Activated CD8-positive, alpha-beta T cell treated with anti-CD3 and anti-CD28 coated beads, Interleukin-2, amount 10 ng/mL, durations not matched to agents 7 days and 5 days (primary cell): ENCODE data around the gene ALCAM. TPM values are rescaled to one million over a fixed set of nuclear protein-coding genes. Genes with fewer than 3 reads are reported as not detected.

ENCODE experiments used
- ATAC-seq: fragments of 150-1000 bp; cut with Tn5 transposase; one replicate; pipeline ENCODE4 v1.10.0; 2021; ENCODE audit warnings: moderate library complexity
- CTCF ChIA-PET: fragments of 350-600 bp; sonication (Branson Sonifier 250); formaldehyde crosslinking; loops from one replicate; lab custom pipeline; 2021; ENCODE audit warnings: antibody characterized with exemption; lab: Charles Lee
- POLR2A ChIA-PET: fragments of 350-600 bp; sonication (Branson Sonifier 250); formaldehyde crosslinking; loops from one replicate; lab custom pipeline; 2021; ENCODE audit warnings: antibody characterized with exemption; lab: Charles Lee
- DNase-seq: peaks from one replicate; pipeline ENCODE4 v3.0.0-alpha.2; 2020
- H3K27ac Mint-ChIP-seq: one replicate; pipeline ENCODE4 v1.8.0; 2021; ENCODE audit warnings: mild to moderate bottlenecking, mixed read lengths
- H3K27me3 Mint-ChIP-seq: one replicate; pipeline ENCODE4 v1.8.0; 2021; ENCODE audit warnings: low read depth, mixed read lengths
- H3K36me3 Mint-ChIP-seq: one replicate; pipeline ENCODE4 v1.8.0; 2021; ENCODE audit warnings: low read depth, mixed read lengths
- H3K4me1 Mint-ChIP-seq: one replicate; pipeline ENCODE4 v1.8.0; 2021; ENCODE audit warnings: low read depth, mixed read lengths
- H3K4me3 Mint-ChIP-seq: one replicate; pipeline ENCODE4 v1.8.0; 2021; ENCODE audit warnings: mild to moderate bottlenecking, mixed read lengths
- H3K9me3 Mint-ChIP-seq: one replicate; pipeline ENCODE4 v1.8.0; 2022; ENCODE audit warnings: mixed read lengths; ENCODE audit not compliant: insufficient read depth
- total RNA-seq, 2 experiments: library from RNA; stranded (reverse); gene quantifications; one replicate each; pipeline ENCODE4 v1.2.3, GENCODE V29; 2021

ALCAM gene
- total RNA-seq, 2 experiments from 2014 or later, result 5.1 to 5.4 TPM

DNA sequence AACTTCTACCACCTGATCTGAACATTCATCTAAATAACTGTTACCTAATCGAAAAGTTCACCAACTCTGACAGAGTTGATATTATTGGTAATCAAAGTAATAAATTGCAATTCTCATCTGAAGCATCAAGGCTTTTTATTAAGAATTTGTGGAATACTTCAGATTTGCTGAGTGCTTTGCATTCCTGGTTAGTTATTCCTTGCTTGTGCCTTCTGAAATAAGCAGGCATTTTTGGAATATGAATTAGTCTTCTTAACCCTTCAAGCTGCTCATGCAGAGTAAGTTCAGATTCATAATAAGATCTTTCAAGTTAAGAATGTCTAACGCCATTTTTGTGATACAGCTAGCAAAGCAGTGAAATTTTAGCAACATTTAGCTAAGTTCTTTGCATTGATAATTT, 188.5 kb downstream of the ALCAM start:
- ChIA-PET POLR2A (no interaction called here), CTCF (no interaction called here)
- DNase-seq (no peak), ATAC-seq (no peak)
- H3K4me3 Mint-ChIP-seq, result no peak overlapping the region
- H3K4me1 Mint-ChIP-seq, result no peaks in the 10 kb centered on the region
- H3K36me3 Mint-ChIP-seq, result peaks cover 3% of the 10 kb centered on the region
- H3K27me3 Mint-ChIP-seq, result no peaks in the 10 kb centered on the region
- H3K27ac Mint-ChIP-seq, result no peak overlapping the region
- H3K9me3 Mint-ChIP-seq, result no peaks in the 10 kb centered on the region

DNA sequence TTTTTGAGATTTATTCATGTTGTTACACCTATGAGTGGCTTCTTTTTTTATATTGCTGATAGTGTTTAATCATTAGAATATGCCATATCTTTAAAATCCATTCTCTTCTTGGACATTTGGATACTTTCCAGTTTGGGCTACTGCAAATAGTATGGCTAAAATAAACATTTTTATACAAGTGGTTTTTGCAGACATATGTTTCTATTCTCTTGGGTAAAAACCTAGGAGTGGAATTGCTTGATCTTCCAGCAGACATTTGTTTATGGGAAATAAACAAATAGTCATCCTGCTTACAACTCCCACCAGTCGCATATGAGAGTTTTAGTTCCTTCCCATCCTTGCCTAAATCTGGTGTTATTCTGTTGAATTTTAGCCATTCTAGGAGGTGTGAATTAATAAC, 193.1 kb downstream of the ALCAM start:
- no peaks in the 10 kb centered on the region for H3K27me3 Mint-ChIP-seq
- no peak overlapping the region for H3K27ac Mint-ChIP-seq
- ChIA-PET CTCF (no interaction called here), POLR2A (no interaction called here)
- H3K4me3 Mint-ChIP-seq, result no peak overlapping the region
- DNase-seq, result no peak
- no peaks in the 10 kb centered on the region for H3K4me1 Mint-ChIP-seq
- H3K9me3 Mint-ChIP-seq, result no peaks in the 10 kb centered on the region
- no peaks in the 10 kb centered on the region for H3K36me3 Mint-ChIP-seq
- no peak for ATAC-seq

DNA sequence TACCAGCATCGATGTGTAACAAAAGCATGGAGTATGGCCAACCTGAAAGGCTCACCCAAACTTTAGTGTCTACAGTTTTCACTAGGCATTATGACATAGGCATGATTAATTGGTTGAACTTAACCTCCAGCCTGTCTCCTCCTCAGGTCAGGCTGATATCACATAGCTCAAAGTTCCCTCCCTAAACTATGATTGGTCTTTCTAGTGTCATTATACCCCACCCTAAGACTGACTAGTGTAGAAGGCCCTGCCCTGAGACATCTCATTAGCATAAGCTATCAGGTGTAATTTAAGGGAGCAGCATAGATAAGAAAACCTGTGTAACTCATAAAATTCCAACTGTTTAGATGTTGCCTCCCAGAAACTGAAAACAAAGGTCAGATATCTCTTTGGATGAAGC, 195.2 kb downstream of the ALCAM start:
- H3K27me3 Mint-ChIP-seq, result no peaks in the 10 kb centered on the region

DNA sequence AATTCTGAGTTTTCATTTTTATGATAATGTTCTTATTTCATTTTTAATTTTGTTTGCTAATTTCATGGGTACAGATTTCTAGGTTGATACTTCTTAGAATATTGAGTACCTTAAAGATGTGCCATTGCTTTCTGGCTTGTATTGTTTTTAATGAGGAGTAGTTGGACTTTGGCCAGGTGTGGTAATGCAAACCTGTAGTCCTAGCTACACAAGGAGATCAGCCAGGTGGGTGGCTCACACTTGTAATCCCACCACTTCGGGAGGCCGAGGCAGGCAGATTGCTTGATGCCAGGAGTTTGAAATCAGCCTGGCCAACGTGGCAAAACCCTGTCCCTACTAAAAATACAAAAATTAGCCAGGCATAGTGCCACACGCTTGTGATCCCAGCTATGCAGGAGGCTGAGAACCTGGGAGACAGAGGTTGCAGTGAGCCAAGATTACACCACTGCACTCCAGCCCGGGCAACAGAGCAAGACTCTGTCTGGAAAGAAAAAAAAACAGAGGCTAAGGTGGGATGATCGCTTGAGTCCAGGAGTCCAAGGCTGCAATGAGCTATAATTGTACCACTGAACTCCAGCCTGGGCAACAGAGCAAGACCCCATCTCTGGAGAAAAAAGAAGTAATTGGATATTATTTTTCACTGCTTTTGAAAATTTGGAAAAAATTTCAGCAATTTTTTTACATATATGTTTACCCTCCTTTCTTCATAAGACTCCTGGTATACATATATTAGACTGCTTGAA, 198.0 kb downstream of the ALCAM start:
- DNase-seq, result no peak
- Mint-ChIP-seq H3K27me3 (no peaks in the 10 kb centered on the region), H3K27ac (no peak overlapping the region), H3K4me1 (no peaks in the 10 kb centered on the region), H3K4me3 (no peak overlapping the region), H3K36me3 (no peaks in the 10 kb centered on the region), H3K9me3 (no peaks in the 10 kb centered on the region)
- no peak for ATAC-seq
- ChIA-PET POLR2A (no interaction called here), CTCF (no interaction called here)

More for the DNA sequence above, 195.2 kb downstream of the ALCAM start:
- Mint-ChIP-seq H3K4me1 (no peaks in the 10 kb centered on the region), H3K4me3 (no peak overlapping the region), H3K9me3 (no peaks in the 10 kb centered on the region), H3K36me3 (no peaks in the 10 kb centered on the region), H3K27ac (no peak overlapping the region)
- no peak for DNase-seq
- ChIA-PET CTCF (no interaction called here), POLR2A (no interaction called here)
- ATAC-seq, result no peak

DNA sequence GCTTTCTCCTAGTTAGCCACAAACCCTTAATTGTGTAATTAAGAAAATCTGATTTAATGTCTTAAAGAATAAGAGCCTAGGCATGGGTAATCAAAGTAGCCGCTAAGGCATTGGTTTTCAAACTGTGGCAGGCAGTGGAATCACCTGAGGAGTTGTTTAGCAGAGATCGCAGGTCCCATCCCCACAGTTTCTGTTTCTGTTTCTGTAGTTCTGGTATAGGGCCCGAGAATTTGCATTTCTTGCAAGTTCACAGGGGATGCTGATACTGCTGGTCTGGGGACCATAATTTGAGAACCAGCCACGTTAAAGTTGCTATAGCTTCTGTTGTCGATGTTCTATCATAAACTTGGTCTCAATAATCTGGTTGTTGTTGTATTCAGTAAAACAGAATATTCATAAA, 204.3 kb downstream of the ALCAM start:
- H3K4me1 Mint-ChIP-seq, result no peaks in the 10 kb centered on the region
- POLR2A ChIA-PET, result no interaction called here
- H3K27ac Mint-ChIP-seq, result no peak overlapping the region
- CTCF ChIA-PET, result no interaction called here
- no peak for DNase-seq
- H3K9me3 Mint-ChIP-seq, result no peaks in the 10 kb centered on the region
- no peaks in the 10 kb centered on the region for H3K36me3 Mint-ChIP-seq
- H3K4me3 Mint-ChIP-seq, result no peak overlapping the region
- ATAC-seq, result no peak
- H3K27me3 Mint-ChIP-seq, result no peaks in the 10 kb centered on the region

DNA sequence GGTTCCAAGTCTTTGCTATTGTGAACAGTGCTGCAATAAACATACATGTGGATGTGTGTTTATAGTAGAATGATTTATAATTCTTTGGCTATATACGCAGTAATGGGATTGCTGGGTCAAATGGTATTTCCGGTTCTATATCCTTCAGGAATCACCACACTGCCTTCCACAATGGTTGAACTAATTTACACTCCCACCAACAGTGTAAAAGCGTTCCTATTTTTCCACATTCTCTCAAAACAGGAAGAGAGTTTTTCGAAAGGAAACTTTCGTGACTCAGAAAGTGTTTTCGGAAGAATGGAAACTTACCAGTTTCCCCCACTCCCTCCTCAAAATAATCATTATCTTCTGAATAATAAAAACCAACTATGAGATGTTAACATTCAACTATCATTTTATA, 205.8 kb downstream of the ALCAM start:
- CTCF ChIA-PET, result no interaction called here
- no peaks in the 10 kb centered on the region for H3K4me1 Mint-ChIP-seq

DNA sequence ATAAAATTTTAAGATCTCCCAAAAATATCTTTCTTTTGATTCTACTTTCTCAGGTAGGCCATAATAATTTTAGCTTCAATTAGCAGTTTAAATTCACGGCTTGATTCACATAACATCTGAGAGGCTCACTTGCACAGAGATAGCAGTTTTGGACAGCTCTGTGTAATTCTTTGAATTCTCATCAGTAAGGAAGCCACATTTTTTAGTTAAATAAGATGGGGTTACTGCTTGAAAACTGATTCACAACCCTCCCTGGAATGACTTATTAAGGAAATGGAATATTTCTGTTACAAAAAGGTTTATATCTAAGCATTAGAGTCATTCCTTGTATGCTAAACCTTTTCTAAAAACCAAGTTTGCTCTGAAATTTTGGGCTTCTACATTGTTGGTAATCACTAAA, 212.7 kb downstream of the ALCAM start:
- H3K27ac Mint-ChIP-seq, result no peak overlapping the region
- no peak for ATAC-seq
- POLR2A ChIA-PET, result no interaction called here

More for the DNA sequence above, 205.8 kb downstream of the ALCAM start:
- POLR2A ChIA-PET, result no interaction called here
- H3K4me3 Mint-ChIP-seq, result no peak overlapping the region
- DNase-seq (no peak), ATAC-seq (no peak)
- H3K27me3 Mint-ChIP-seq, result no peaks in the 10 kb centered on the region
- no peak overlapping the region for H3K27ac Mint-ChIP-seq
- no peaks in the 10 kb centered on the region for H3K9me3 Mint-ChIP-seq
- no peaks in the 10 kb centered on the region for H3K36me3 Mint-ChIP-seq

DNA sequence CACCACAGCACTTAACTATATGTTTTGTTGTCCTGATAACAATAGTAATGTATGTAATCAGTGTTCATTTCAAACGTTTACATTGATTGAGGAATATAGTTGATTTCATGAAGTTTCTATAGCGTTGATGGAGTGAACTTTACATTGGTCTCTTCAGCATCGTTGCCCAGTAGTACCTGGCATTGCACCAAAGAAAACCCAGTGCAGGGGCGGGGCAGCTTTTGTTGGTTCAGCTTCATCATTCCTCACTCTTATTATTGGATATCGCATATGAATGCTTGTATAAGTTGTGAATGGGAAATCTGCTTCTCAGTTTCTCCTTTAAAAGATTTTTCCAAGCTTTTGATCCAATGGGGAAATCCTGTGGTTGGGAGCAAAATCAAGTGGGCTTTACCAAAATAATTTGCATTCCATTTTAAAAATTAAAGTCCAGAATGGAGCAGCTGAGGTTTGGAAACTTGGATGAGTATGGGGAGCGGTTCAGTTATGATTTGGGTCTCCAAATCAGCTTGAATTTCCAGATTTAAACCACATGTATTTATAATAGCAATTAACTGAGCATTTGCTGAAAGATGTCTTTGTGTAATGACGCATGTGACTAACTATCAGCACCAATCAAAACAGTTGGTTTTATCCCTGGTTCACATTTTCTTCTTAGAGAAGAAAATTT, 213.7 kb downstream of the ALCAM start:
- Mint-ChIP-seq H3K36me3 (no peaks in the 10 kb centered on the region), H3K9me3 (no peaks in the 10 kb centered on the region), H3K27me3 (no peaks in the 10 kb centered on the region), H3K4me1 (no peaks in the 10 kb centered on the region), H3K27ac (no peak overlapping the region), H3K4me3 (no peak overlapping the region)
- DNase-seq (no peak), ATAC-seq (no peak)
- ChIA-PET CTCF (no interaction called here), POLR2A (no interaction called here)

More for the DNA sequence above, 212.7 kb downstream of the ALCAM start:
- CTCF ChIA-PET, result no interaction called here
- Mint-ChIP-seq H3K27me3 (no peaks in the 10 kb centered on the region), H3K9me3 (no peaks in the 10 kb centered on the region), H3K4me1 (no peaks in the 10 kb centered on the region), H3K36me3 (no peaks in the 10 kb centered on the region), H3K4me3 (no peak overlapping the region)
- DNase-seq, result no peak

DNA sequence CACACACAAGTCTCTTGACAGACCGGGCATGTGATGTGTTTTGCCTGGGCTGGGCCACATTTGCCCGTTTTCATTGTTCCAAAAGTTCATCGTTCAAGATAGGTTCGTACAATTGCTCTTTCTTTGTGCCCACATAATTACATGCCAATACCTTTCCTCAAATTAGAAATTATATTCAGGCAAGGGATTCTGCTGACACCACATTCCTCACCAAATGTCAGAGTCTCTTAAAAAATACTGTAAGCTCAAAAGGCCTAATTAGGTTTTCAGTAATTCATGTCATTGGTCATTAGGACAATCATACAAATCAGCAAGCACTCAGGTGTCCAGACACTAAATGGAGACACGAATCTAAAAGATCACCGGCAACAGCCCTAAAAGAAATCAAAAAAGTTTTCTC, 215.3 kb downstream of the ALCAM start:
- ATAC-seq (no peak), DNase-seq (no peak)
- no peaks in the 10 kb centered on the region for H3K36me3 Mint-ChIP-seq
- CTCF ChIA-PET, result no interaction called here
- no peak overlapping the region for H3K4me3 Mint-ChIP-seq
- H3K9me3 Mint-ChIP-seq, result no peaks in the 10 kb centered on the region
- no peaks in the 10 kb centered on the region for H3K4me1 Mint-ChIP-seq
- POLR2A ChIA-PET, result no interaction called here
- no peak overlapping the region for H3K27ac Mint-ChIP-seq
- no peaks in the 10 kb centered on the region for H3K27me3 Mint-ChIP-seq

DNA sequence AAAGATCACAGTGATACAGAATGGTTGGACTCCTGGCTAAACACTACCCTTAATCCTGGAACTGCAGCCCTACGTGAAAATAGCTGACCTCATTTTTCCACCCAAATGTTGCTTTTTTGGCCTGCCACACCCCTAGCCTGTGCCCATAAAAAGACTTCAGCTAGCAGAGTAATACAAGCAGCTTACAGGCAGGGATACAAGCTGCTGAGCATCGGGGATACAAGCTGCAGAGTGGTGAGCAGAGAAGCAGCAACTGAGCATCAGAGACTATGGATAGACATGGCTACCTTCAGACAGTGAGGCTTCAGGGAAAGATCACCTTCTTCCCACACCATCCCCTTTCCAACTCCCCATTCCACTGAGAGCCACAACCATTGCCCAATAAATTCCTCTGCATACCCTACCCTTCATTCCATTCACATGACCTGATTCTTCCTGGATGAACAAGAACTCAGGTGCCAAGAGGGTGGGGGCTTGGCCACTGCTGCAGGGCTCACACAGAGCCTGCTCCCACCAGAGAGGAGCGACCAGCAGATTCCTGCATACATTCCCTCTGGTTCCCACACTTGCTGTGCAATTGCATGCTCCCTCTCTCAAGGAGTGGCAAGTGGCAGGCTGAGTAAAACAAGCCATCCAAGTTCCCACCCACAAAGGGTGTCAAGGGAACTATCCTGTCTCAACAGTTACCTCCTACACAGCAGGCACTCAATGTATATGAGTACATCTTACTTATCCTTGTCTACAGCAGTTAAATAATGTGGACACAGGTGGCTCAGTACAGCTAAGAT, 217.5 kb downstream of the ALCAM start:
- no peak overlapping the region for H3K4me3 Mint-ChIP-seq
- CTCF ChIA-PET, result no interaction called here
- H3K36me3 Mint-ChIP-seq, result no peaks in the 10 kb centered on the region
- ATAC-seq (no peak), DNase-seq (no peak)
- H3K27me3 Mint-ChIP-seq, result no peaks in the 10 kb centered on the region
- no peak overlapping the region for H3K27ac Mint-ChIP-seq
- no peaks in the 10 kb centered on the region for H3K4me1 Mint-ChIP-seq
- POLR2A ChIA-PET, result no interaction called here
- H3K9me3 Mint-ChIP-seq, result no peaks in the 10 kb centered on the region

DNA sequence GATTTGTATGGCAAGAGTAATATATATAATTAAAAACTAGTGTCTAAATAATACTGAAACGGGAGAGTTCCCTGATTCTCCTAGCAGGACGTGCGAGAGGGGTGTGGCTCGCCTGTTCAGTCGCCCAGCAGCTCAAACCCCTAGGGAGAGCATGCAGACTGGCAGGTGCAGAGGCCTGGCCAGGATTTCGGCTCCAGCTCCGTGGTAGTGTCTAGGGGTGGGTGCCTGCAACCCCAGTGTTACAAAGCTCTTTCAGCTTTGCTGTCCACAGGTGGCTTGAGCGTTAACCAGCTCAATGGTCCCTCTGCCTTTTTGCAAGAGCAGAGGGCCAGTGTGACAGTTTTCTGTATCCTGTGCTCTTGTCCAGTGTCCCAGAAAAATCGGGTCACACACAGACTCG, 226.6 kb downstream of the ALCAM start:
- no peak overlapping the region for H3K27ac Mint-ChIP-seq
- no peaks in the 10 kb centered on the region for H3K4me1 Mint-ChIP-seq
- POLR2A ChIA-PET, result no interaction called here
- CTCF ChIA-PET, result no interaction called here
- no peaks in the 10 kb centered on the region for H3K9me3 Mint-ChIP-seq
- H3K4me3 Mint-ChIP-seq, result no peak overlapping the region
- ATAC-seq (no peak), DNase-seq (no peak)
- H3K36me3 Mint-ChIP-seq, result no peaks in the 10 kb centered on the region
- H3K27me3 Mint-ChIP-seq, result no peaks in the 10 kb centered on the region

DNA sequence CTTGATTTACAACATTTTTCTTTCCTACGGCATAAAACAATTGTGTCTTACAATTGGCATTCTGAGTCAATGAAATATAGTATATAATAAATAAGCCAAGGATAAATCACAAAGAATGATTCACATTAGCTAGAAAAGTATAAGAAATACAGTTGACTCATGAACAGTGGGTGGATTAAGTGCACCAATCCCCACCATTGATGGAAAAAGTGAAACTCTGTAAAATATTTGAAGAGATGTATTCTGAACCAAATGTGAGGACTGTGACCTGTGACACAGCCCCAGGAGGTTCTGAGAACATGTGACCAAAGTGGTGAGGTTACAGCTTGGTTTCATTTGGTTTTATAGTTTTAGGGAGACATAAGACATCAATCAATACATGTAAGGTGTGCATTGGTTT, 227.5 kb downstream of the ALCAM start:
- Mint-ChIP-seq H3K27me3 (no peaks in the 10 kb centered on the region), H3K4me3 (no peak overlapping the region), H3K36me3 (no peaks in the 10 kb centered on the region), H3K4me1 (no peaks in the 10 kb centered on the region), H3K27ac (no peak overlapping the region), H3K9me3 (no peaks in the 10 kb centered on the region)
- DNase-seq (no peak), ATAC-seq (no peak)
- ChIA-PET CTCF (no interaction called here), POLR2A (no interaction called here)
